Measurements from ENCODE around the gene MRPS24.

MRPS24 gene

DNA sequence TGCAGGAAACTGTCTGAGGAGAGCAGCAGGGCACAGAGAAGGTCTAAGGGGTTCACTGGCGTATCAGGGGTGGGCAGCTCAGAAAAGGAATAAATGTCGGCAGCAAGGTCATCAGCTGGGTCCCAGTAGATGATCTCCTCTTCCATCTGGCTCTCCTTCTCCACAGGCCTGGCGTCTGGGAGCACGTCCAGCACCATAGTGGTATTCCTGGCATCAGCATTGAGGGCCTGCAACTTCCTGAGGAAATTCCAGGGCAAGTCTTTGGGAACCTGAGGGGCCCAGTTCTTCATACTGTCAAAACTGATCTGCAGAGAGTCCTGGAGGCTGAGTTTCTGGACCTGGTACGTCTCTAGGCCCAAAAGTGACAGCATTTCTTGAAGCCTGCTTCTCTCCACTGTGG lies 9.6 kb upstream of the MRPS24 start:
- TF ChIP-seq, protein P1, sequence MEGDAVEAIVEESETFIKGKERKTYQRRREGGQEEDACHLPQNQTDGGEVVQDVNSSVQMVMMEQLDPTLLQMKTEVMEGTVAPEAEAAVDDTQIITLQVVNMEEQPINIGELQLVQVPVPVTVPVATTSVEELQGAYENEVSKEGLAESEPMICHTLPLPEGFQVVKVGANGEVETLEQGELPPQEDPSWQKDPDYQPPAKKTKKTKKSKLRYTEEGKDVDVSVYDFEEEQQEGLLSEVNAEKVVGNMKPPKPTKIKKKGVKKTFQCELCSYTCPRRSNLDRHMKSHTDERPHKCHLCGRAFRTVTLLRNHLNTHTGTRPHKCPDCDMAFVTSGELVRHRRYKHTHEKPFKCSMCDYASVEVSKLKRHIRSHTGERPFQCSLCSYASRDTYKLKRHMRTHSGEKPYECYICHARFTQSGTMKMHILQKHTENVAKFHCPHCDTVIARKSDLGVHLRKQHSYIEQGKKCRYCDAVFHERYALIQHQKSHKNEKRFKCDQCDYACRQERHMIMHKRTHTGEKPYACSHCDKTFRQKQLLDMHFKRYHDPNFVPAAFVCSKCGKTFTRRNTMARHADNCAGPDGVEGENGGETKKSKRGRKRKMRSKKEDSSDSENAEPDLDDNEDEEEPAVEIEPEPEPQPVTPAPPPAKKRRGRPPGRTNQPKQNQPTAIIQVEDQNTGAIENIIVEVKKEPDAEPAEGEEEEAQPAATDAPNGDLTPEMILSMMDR (IDR thresholded peaks at IDR 0.05; ENCODE audit: insufficient read depth, low read length, missing control alignments): no peak
- CTCF ChIA-PET: interaction anchor here (1.2 kb wide), 1 partner anchor 289 kb away, joined by 3 read pairs; no protein-coding TSS in a partner anchor
- H3K4me3 ChIP-seq (ENCODE audit: low read depth, low read length): no peak overlapping the region
- POLR2A ChIA-PET: no interaction called here
- no peak for DNase-seq (ENCODE audit: low read depth, low spot score)

DNA sequence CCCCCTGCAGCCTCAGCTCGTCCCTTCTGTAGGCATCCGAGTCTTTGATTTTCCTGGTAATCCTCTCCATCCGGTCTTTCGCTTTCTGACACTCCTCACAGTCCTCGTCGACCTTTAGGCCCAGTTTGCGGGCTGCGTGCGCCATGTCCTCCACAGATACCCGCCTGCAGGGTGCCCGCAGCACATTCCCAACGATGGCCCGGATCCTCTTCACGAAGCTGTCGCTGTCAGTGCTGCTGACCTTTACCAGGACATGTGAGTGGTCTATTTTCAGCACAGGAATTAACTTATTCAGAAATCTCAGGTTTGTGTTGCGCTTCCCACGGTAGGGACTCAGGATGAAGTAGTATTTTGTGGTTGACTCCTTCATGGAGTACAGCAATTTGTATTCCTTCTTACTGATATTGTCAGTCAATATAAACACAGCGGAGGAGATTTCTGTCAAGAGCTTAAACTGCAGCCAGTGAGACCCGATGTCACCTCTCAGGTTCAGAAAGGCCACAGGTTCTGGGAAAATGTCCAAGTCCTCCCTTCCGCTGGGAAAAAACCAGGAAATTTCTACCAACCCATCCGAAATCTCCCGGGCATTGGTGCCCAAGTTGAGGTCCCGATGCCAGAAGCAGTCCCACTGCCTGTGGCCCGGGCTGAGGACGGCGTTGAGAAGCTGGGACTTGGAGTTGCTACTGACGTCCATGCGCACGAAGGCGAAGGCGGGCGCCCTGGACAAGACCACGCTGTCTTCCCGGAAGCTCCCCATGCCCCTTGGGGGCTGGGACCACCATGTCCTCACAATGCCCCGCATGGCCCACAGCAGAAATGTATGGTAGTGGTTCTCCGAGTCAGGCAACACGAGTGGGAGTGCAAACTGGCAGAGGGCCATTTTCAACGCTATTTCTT lies 8.9 kb upstream of the MRPS24 start:
- TF ChIP-seq, protein P1 (IDR thresholded peaks at IDR 0.05; ENCODE audit: insufficient read depth, low read length, missing control alignments): no peak
- no peak overlapping the region for H3K4me3 ChIP-seq (ENCODE audit: low read depth, low read length)
- ChIA-PET CTCF (interaction anchor here (0.7 kb wide), 1 partner anchor 39 kb away, joined by 3 read pairs; no protein-coding TSS in a partner anchor), POLR2A (no interaction called here)
- DNase-seq (ENCODE audit: low read depth, low spot score): no peak

DNA sequence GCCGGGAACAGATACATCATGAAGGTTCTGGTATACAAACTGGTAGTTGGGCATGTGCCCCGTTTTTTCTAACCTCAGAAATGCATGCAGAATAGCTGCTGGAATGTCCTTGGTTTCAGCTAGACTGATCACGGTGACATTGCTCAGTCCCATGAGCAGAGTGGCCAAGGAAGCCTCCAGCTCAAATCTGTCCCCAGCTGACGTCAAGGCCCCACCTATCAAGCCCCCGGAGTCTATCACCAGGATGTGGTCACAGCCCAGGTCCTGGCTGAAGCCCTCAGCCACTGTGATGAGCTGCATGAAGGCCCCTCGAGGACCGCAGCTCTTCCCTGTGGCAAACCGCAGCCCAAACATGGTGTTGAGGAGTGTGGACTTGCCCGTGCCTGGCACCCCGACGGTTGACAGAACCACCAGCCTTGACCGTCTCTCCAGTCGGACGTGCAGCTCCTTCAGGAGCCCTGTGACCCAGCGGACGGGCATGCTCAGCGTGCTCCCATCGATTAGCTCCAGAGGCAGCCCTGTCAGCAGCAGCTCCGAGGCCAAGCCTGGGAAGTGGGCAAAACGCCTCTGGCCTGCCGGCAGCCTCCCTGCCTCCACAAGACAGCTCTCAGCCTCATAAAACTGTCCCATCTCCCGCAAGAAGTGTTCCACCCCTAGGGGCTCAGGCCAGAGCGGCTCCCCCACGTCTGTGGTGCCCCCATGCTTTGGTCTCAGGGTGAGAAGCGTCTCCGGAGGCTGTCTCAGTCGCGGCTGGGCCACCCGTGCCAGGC lies 7.8 kb upstream of the MRPS24 start:
- H3K4me3 ChIP-seq (ENCODE audit: low read depth, low read length): no peak overlapping the region
- DNase-seq (ENCODE audit: low read depth, low spot score): no peak
- TF ChIP-seq, protein P1 (IDR thresholded peaks at IDR 0.05; ENCODE audit: insufficient read depth, low read length, missing control alignments): no peak
- ChIA-PET CTCF (interaction anchor here (0.9 kb wide), 1 partner anchor 24 kb away, joined by 3 read pairs; no protein-coding TSS in a partner anchor), POLR2A (no interaction called here)

DNA sequence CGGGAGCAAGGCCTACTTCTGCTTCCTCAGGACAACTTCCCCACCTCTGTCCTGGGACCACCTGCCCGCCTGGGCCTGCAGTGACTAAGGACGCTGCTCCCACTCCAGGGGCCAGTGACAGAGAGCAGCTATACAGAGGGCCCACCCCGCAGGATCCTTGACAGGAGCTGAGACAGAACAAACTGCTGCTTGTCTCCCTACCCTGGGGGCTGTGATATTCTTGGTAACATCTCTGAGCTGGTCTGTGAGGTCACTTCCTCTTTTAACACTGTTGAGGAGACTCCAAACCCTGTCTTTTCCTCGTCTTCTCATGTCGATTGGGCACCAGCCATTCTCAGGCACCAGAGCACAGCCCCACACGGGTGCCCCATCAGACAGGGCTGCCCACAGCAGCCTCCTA lies 6.9 kb upstream of the MRPS24 start:
- ChIA-PET CTCF (no interaction called here), POLR2A (no interaction called here)
- TF ChIP-seq, protein P1 (IDR thresholded peaks at IDR 0.05; ENCODE audit: insufficient read depth, low read length, missing control alignments): no peak
- no peak for DNase-seq (ENCODE audit: low read depth, low spot score)
- no peak overlapping the region for H3K4me3 ChIP-seq (ENCODE audit: low read depth, low read length)

DNA sequence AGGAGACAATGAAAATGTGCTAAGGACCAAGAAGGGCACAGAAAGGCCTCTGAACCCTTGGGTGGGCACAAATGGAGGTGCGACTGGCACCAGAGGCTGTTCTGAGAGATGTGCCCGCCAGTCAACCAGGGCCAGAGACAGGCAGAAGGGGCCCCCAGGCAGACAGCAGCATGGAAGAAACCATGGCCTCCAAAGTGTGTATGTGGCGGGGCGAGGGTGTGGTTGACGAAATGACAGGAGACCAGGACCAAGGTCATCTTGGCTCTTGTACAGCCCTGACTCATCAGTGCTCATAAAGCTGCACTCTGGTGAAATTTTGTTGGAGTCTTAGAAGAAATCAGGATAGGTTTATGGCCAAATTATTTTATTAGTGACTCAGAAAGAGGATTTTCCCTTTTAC lies 4.0 kb upstream of the MRPS24 start:
- TF ChIP-seq, protein P1 (IDR thresholded peaks at IDR 0.05; ENCODE audit: insufficient read depth, low read length, missing control alignments): no peak
- H3K4me3 ChIP-seq (ENCODE audit: low read depth, low read length): no peak overlapping the region
- POLR2A ChIA-PET: no interaction called here
- CTCF ChIA-PET: interaction anchor here (1.2 to 1.3 kb wide), 2 partner anchors 34 to 81 kb away, joined by 5 read pairs; no protein-coding TSS in a partner anchor
- no peak for DNase-seq (ENCODE audit: low read depth, low spot score)

Measured in AG04449 (cell line).